ENCODE measurements around the gene SOX5.

- TF ChIP-seq CTCF (IDR thresholded peaks at IDR 0.05; ENCODE audit: poor library complexity) (no peak), EZH2 (IDR thresholded peaks at IDR 0.05; ENCODE audit: borderline replicate concordance) (no peak)
These were observed 105.5 kb downstream of the SOX5 start for GRCh38 chr12:23843958-23844357.

Measured in hepatocyte (in vitro differentiated cells).